Prostate gland (tissue), 2 donors: ENCODE data around the gene SCN4A. TPM values are rescaled to one million over a fixed set of nuclear protein-coding genes. Genes with fewer than 3 reads are reported as not detected.

Experiments
- DNase-seq: peaks from one replicate; pipeline ENCODE4 v3.0.0-alpha.2; 2019; ENCODE audit warnings: low spot score
- H3K27ac ChIP-seq, 2 donors: fragments of 200-600 bp; sonication (generic); 2 replicates each; pipeline ENCODE4 v1.5.1; 2017 to 2019
- H3K27me3 ChIP-seq: fragments of 200-600 bp; sonication (generic); replicated peaks from 2 replicates; pipeline ENCODE4 v1.5.1; 2019; ENCODE audit not compliant: insufficient read depth
- H3K36me3 ChIP-seq, 2 donors: fragments of 200-600 bp; sonication (generic); 1 replicate in 1 of 2; 2 replicates in 1 of 2; pipeline versions ENCODE4 v1.5.1 to v1.8.1; 2017 to 2019
- H3K4me1 ChIP-seq: fragments of 200-600 bp; sonication (generic); replicated peaks from 2 replicates; pipeline ENCODE4 v1.5.1; 2019
- H3K4me3 ChIP-seq, 2 donors: fragments of 200-600 bp; sonication (generic); 2 replicates each; pipeline ENCODE4 v1.5.1; 2017 to 2019
- H3K9me3 ChIP-seq: fragments of 200-600 bp; sonication (generic); 2 replicates; pipeline ENCODE4 v1.5.1; 2017
- POLR2A ChIP-seq: fragments of 450-650 bp; IDR thresholded peaks from one replicate; pipeline ENCODE4 v1.6.1; 2016; ENCODE audit warnings: antibody characterized with exemption, mild to moderate bottlenecking
- POLR2AphosphoS5 ChIP-seq: sonication (generic); formaldehyde crosslinking; IDR thresholded peaks from one replicate; pipeline ENCODE4 v1.6.1; 2017; ENCODE audit warnings: antibody characterized with exemption
- WGBS: methylation state at CpG from one replicate; pipeline ENCODE4 v1.1.5; 2018; 5-methylcytosine and 5-hydroxymethylcytosine counted together
- intact Hi-C: fragments of 100-400 bp; cut with DNase I; formaldehyde crosslinking; loops from one replicate; pipeline ENCODE4 v1.14.2; 2022
- total RNA-seq, 2 donors: library from RNA; depleted of rRNA; stranded (reverse); fragments of >200 nt; gene quantifications; one replicate each; pipeline ENCODE4 v1.1.0, GENCODE V29; 2016
- TF ChIP-seq, protein P1 (sequence below), 4 experiments: fragments of 200-600 bp in 2 of 4; fragments of 450-650 bp in 2 of 4; sonication (generic) in 2 of 4; IDR thresholded peaks; 1 replicate in 3 of 4; 2 replicates in 1 of 4; pipeline ENCODE4 v1.5.1; 2016 to 2019; ENCODE audit warnings: antibody characterized with exemption in 4 of 4, mild to moderate bottlenecking in 2 of 4, moderate library complexity in 2 of 4

Gene SCN4A
- total RNA-seq, 2 donors from 2014 or later, result 0.23 TPM

DNA sequence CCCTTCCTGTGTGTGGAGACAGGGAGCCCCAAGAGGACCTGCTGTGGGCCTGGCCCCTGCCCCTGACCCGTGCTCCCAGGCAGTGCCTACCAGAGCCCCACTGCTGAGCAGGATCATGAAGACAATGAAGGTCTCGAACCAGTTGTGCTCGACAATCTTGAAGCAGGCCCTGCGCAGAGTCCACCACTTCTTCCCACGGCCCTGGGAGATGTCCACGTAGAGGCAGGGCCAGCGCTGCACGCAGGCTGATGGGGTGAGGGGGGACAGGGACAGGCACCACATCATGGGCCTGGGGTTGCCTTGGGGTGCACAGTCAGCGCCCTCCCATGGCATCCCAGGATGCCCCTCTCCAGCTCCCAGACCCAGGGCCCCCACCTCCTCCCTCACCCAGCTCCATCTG lies 24.2 kb downstream of the SCN4A start:
- DNase-seq, result no peak
- H3K27ac ChIP-seq, result no peak overlapping the region
- intact Hi-C loops, result no loop called here
- no peaks in the 10 kb centered on the region for H3K27me3 ChIP-seq
- no peak overlapping the region for H3K4me3 ChIP-seq
- TF ChIP-seq POLR2A (no peak), POLR2AphosphoS5 (no peak)
- TF ChIP-seq, protein P1, sequence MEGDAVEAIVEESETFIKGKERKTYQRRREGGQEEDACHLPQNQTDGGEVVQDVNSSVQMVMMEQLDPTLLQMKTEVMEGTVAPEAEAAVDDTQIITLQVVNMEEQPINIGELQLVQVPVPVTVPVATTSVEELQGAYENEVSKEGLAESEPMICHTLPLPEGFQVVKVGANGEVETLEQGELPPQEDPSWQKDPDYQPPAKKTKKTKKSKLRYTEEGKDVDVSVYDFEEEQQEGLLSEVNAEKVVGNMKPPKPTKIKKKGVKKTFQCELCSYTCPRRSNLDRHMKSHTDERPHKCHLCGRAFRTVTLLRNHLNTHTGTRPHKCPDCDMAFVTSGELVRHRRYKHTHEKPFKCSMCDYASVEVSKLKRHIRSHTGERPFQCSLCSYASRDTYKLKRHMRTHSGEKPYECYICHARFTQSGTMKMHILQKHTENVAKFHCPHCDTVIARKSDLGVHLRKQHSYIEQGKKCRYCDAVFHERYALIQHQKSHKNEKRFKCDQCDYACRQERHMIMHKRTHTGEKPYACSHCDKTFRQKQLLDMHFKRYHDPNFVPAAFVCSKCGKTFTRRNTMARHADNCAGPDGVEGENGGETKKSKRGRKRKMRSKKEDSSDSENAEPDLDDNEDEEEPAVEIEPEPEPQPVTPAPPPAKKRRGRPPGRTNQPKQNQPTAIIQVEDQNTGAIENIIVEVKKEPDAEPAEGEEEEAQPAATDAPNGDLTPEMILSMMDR (IDR thresholded peaks at IDR 0.05), result no peak
- H3K9me3 ChIP-seq, result no peaks in the 10 kb centered on the region
- H3K36me3 ChIP-seq, result no peaks in the 10 kb centered on the region
- H3K4me1 ChIP-seq, result no peaks in the 10 kb centered on the region
- 81% methylated on average over 3 of the region's 9 CpGs for WGBS

DNA sequence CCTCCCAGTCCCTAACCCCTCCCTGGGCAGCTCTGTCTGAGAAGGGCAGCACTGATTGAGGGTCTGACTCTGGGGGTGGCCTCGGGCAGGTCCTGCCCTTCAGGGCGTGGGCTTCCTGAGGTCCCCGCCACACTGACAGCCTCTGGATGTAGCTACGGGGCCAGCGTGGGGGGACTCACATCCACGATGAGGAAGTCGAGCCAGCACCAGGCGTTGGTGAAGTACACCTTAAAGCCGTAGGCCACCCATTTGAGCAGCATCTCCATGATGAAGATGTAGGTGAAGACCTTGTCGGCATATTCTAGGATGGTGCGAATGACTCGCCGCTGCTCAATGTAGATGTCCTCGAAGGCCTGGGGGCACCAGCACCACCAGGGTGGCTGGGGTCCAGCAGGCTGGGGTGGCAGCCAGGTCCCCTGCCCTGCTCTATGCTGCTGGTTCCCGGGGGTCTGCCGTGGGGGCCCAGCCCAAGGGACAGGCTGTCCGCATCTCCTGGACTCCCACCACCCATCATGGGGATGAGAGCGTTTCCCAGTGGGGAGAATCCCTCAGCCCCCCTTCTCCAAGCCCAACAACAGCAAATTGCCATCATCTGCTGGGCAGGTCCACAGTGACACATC lies 24.9 kb downstream of the SCN4A start:
- H3K9me3 ChIP-seq, result no peaks in the 10 kb centered on the region
- no peak for DNase-seq
- H3K4me3 ChIP-seq, result no peak overlapping the region
- H3K4me1 ChIP-seq, result no peaks in the 10 kb centered on the region
- no peak for TF ChIP-seq POLR2AphosphoS5
- TF ChIP-seq, protein P1 (IDR thresholded peaks at IDR 0.05), result no peak
- no peak for TF ChIP-seq POLR2A
- H3K36me3 ChIP-seq, result no peaks in the 10 kb centered on the region
- intact Hi-C loops, result no loop called here
- no peaks in the 10 kb centered on the region for H3K27me3 ChIP-seq
- no peak overlapping the region for H3K27ac ChIP-seq
- 87% methylated on average over 18 of the region's 18 CpGs for WGBS

DNA sequence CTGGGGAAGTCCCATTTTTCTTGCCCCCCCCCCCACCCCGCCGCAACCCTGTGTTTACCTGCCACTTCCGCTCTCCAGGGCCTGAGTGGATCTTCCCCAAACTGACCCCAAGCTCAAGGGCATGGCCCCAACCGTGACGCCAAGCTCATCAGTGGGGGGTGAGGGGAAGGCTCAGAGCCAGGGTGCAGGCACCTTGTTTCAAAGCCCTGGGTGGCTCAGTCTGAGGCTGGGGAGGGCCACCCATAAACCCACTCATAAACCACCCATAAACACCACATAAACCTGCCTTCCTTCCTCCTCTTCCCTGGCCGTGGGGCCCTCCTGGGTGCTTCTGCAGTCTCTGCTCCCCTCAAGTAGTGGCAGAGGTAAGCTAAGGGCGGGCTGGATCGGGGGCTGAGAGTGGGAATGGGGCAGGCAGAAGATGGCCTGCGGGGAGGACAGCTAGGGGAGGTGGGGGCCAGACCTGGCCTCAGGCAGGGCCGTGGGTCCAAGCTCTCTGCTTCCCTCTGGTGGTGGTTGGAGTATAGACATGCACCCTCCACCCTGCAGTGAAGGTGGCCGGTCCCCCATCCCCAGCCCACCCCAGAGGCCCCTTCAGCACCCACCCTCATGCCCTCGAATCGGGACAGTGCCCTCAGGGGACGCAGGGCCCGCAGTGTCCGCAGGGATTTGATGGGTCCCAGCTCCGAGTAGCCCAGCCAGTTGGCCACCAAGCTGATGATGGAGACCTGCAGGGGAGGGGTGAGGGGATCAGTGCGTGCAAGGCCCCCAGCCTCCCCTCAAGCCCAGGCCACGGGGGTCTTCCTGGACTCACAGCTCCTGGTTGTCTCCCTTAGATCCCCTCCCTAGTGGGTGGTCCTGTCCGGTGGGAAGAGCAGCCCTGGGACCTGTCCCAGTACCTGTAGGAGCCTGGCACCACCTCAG lies 26.0 kb downstream of the SCN4A start:
- Histone ChIP-seq H3K36me3 (no peaks in the 10 kb centered on the region), H3K27me3 (no peaks in the 10 kb centered on the region), H3K4me3 (no peak overlapping the region), H3K27ac (no peak overlapping the region), H3K9me3 (no peaks in the 10 kb centered on the region), H3K4me1 (no peaks in the 10 kb centered on the region)
- intact Hi-C loops, result no loop called here
- DNase-seq, result peak; percentile 15
- TF ChIP-seq, protein P1 (IDR thresholded peaks at IDR 0.05), result peak; percentile 53 to 68 (median 57)
- TF ChIP-seq POLR2A, result no peak
- 41% methylated on average over 20 of the region's 20 CpGs for WGBS

DNA sequence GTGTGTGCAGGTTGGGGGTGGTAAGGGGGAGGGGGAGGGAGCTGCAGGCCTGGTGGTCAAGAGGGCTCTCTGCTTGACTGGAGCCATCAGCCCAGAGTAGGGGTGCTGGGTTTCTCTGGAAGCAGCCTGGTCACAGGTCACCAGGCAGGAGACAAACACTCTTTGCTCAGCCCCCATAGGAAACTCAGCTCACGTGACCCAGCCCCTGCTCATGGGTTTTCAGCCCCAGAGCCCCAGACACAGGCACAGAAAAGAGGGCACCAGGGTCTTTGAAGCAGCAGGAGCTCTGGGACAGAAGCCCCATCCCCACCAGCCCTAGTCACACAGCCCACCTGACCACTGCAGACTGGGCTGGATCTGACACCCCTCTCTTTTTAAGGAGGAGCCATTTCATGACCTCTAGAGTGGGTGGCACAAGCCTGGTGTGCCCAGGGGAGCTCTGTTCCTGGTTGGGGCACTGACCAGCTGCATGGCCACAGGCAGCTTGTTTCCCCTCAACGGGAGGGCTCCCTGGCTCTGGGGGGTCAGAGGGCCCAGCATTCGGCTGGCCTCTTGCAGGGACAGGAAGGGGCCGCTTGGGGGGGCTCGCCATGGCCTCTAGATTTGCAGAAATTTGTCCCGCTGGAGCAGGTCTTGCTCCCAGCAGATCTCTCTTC lies 26.8 kb downstream of the SCN4A start:
- H3K4me1 ChIP-seq, result no peaks in the 10 kb centered on the region
- DNase-seq, result no peak
- WGBS, result 76% methylated on average over 6 of the region's 6 CpGs

More for the DNA sequence above, 26.8 kb downstream of the SCN4A start:
- no peaks in the 10 kb centered on the region for H3K9me3 ChIP-seq
- H3K4me3 ChIP-seq, result no peak overlapping the region
- no peaks in the 10 kb centered on the region for H3K27me3 ChIP-seq
- intact Hi-C loops, result no loop called here
- H3K27ac ChIP-seq, result no peak overlapping the region
- TF ChIP-seq, protein P1 (IDR thresholded peaks at IDR 0.05), result no peak
- no peak for TF ChIP-seq POLR2A
- no peak for TF ChIP-seq POLR2AphosphoS5
- H3K36me3 ChIP-seq, result no peaks in the 10 kb centered on the region
